Measurements from ENCODE around the gene NKX2-1. TPM values are rescaled to one million over a fixed set of nuclear protein-coding genes. Genes with fewer than 3 reads are reported as not detected.

Gene NKX2-1
- total and polyA plus RNA-seq, 2 donors from 2014 or later: not detected

- Histone ChIP-seq H3K9ac (ENCODE audit: low read length in 3 of 3) (no peak overlapping the region), H3K36me3 (ENCODE audit: control insufficient read depth in 2 of 3, insufficient read depth in 3 of 3, low read length in 3 of 3) (no peaks in the 10 kb centered on the region), H3K27me3 (ENCODE audit: control insufficient read depth, insufficient read depth, low read length) (peaks cover 57% of the 10 kb centered on the region), H3K9me3 (ENCODE audit: control insufficient read depth in 2 of 3, insufficient read depth in 1 of 3, low read length in 3 of 3) (no peaks in the 10 kb centered on the region), H3K27ac (ENCODE audit: low read depth in 2 of 2, low read length in 2 of 2) (no peak overlapping the region), H3K4me1 (ENCODE audit: control insufficient read depth in 2 of 3, insufficient read depth in 2 of 3, low read depth in 1 of 3, low read length in 3 of 3) (peaks cover 0 to 17% (median 0%) of the 10 kb centered on the region in 3 donors), H3K4me3 (ENCODE audit: low read length in 3 of 3) (no peak overlapping the region)
- intact Hi-C loops (cut with DNase I): no loop called here
- no peak for FAIRE-seq
- no peak for TF ChIP-seq CTCF (IDR thresholded peaks at IDR 0.05; ENCODE audit: borderline replicate concordance, extremely low read depth, insufficient read depth)
- DNase-seq: peak in 1 of 5 donors; percentile 43
Measured at GRCh38 chr14:36518031-36518585, 1.9 kb downstream of the NKX2-1 start.

GRCh38 chr14:36517242-36518030 lies 2.6 kb downstream of the NKX2-1 start:
- no peaks in the 10 kb centered on the region for H3K36me3 ChIP-seq (ENCODE audit: control insufficient read depth in 2 of 3, insufficient read depth in 3 of 3, low read length in 3 of 3)
- no peaks in the 10 kb centered on the region for H3K9me3 ChIP-seq (ENCODE audit: control insufficient read depth in 2 of 3, insufficient read depth in 1 of 3, low read length in 3 of 3)
- peak in 1 of 5 donors; percentile 61 for DNase-seq
- H3K4me1 ChIP-seq (ENCODE audit: control insufficient read depth in 2 of 3, insufficient read depth in 2 of 3, low read depth in 1 of 3, low read length in 3 of 3): peaks cover 0 to 17% (median 0%) of the 10 kb centered on the region in 3 donors
- no peak for TF ChIP-seq CTCF (IDR thresholded peaks at IDR 0.05; ENCODE audit: borderline replicate concordance, extremely low read depth, insufficient read depth)
- FAIRE-seq: no peak
- no peak overlapping the region for H3K4me3 ChIP-seq (ENCODE audit: low read length in 3 of 3)
- H3K9ac ChIP-seq (ENCODE audit: low read length in 3 of 3): no peak overlapping the region
- intact Hi-C loops (cut with DNase I): no loop called here
- H3K27ac ChIP-seq (ENCODE audit: low read depth in 2 of 2, low read length in 2 of 2): no peak overlapping the region
- peaks cover 59% of the 10 kb centered on the region for H3K27me3 ChIP-seq (ENCODE audit: control insufficient read depth, insufficient read depth, low read length)

GRCh38 chr14:36516719-36517241 lies 3.3 kb downstream of the NKX2-1 start:
- Histone ChIP-seq H3K4me1 (ENCODE audit: control insufficient read depth in 2 of 3, insufficient read depth in 2 of 3, low read depth in 1 of 3, low read length in 3 of 3) (peaks cover 0 to 17% (median 0%) of the 10 kb centered on the region in 3 donors), H3K9me3 (ENCODE audit: control insufficient read depth in 2 of 3, insufficient read depth in 1 of 3, low read length in 3 of 3) (no peaks in the 10 kb centered on the region), H3K4me3 (ENCODE audit: low read length in 3 of 3) (no peak overlapping the region), H3K36me3 (ENCODE audit: control insufficient read depth in 2 of 3, insufficient read depth in 3 of 3, low read length in 3 of 3) (no peaks in the 10 kb centered on the region), H3K27me3 (ENCODE audit: control insufficient read depth, insufficient read depth, low read length) (peaks cover 60% of the 10 kb centered on the region), H3K27ac (ENCODE audit: low read depth in 2 of 2, low read length in 2 of 2) (no peak overlapping the region), H3K9ac (ENCODE audit: low read length in 3 of 3) (no peak overlapping the region)
- DNase-seq (no peak), FAIRE-seq (no peak)
- intact Hi-C loops (cut with DNase I): no loop called here
- TF ChIP-seq CTCF (IDR thresholded peaks at IDR 0.05; ENCODE audit: borderline replicate concordance, extremely low read depth, insufficient read depth): no peak

All from kidney (tissue), 14 donors.